ENCODE measurements around the gene SERPIND1.

GRCh38 chr22:20774882-20775281, 969 bp downstream of the SERPIND1 start:
- TF ChIP-seq CTCF (conservative IDR thresholded peaks at IDR 0.05; ENCODE audit: low read depth in 2 of 2) (no peak), EZH2 (IDR thresholded peaks at IDR 0.05; ENCODE audit: low read depth, unreplicated experiment) (no peak), EZH2phosphoT487 (IDR thresholded peaks at IDR 0.05; ENCODE audit: unreplicated experiment) (no peak), REST (IDR thresholded peaks at IDR 0.05; ENCODE audit: unreplicated experiment) (no peak)

All from GM23338 (cell line).